Activated T-helper 2 cell treated with anti-CD3 and anti-CD28 coated beads, Interferon-gamma antibody, Interleukin-2, Interleukin-4, amounts not matched to agents 10 μg/mL and 5 μg/mL and 100 μg/mL, durations not matched to agents 14 hours and 24 hours and 36 hours (primary cell): ENCODE results near the gene XCL1. TPM values are rescaled to one million over a fixed set of nuclear protein-coding genes. Genes with fewer than 3 reads are reported as not detected.

Source experiments
- DNase-seq: peaks from one replicate; pipeline ENCODE4 v3.0.0; 2021; ENCODE audit warnings: low spot score
- H3K27ac Mint-ChIP-seq: one replicate; pipeline ENCODE4 v1.8.0; 2021; ENCODE audit warnings: mixed read lengths
- H3K27me3 Mint-ChIP-seq: one replicate; pipeline ENCODE4 v1.8.0; 2021; ENCODE audit warnings: low read depth, mixed read lengths
- H3K36me3 Mint-ChIP-seq: one replicate; pipeline ENCODE4 v1.8.0; 2021; ENCODE audit warnings: low read depth, mixed read lengths
- H3K4me1 Mint-ChIP-seq: one replicate; pipeline ENCODE4 v1.8.0; 2021; ENCODE audit warnings: low read depth, mixed read lengths
- H3K4me3 Mint-ChIP-seq: one replicate; pipeline ENCODE4 v1.8.0; 2021; ENCODE audit warnings: low read depth, mild to moderate bottlenecking, moderate library complexity, mixed read lengths
- H3K9me3 Mint-ChIP-seq: one replicate; pipeline ENCODE4 v1.8.0; 2021; ENCODE audit warnings: mixed read lengths
- intact Hi-C: fragments of 100-400 bp; cut with micrococcal nuclease; formaldehyde crosslinking; loops from one replicate; pipeline ENCODE4 v1.15.1; 2023
- total RNA-seq: library from RNA; stranded (reverse); gene quantifications from 2 replicates; pipeline ENCODE4 v1.2.3, GENCODE V29; 2022

Gene XCL1
- total RNA-seq, 1 donor from 2014 or later: 76.2 TPM

DNA sequence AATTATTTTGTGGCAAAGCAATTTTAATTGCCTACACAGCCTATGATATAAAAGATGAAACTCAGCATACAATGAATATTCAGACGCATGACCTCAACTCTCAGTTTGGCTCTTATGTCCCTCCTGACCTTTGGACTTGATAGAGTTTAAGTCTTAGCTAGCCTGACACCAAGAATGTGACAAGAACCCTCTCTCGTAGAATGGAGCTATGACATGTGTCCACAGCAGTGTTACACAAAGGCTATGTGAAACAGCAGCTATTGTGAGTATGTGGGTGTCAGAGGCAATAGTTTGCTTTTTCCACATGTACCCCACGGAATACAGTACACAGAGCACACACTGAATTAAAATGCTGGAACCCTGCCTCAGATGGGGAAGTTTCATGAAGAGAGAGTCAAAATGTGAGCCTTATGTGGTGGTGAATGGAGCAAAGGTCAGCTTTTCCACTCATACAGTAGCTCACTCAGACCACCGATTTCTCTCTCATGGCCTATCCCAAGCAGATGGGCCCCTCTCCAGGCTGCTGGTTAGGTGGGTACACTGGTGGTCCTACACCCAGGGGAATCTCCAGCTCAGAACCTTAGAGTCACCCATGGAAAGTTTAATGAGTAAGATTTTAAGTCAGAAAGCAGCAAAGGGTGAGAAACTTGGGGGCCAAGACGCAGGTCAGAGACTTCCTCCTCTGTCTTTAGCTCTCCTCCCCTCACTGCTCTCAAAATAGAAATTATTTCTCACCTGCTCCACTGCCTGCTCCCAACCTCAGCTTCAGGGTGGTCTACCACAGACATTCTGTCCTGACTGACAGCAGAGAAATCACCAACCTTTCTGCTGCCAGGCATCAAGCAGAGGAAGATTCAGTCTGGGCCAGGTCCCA lies 22.5 kb upstream of the XCL1 start:
- Mint-ChIP-seq H3K27me3 (no peaks in the 10 kb centered on the region), H3K4me1 (peaks cover 45% of the 10 kb centered on the region), H3K4me3 (no peak overlapping the region), H3K36me3 (peaks cover 3% of the 10 kb centered on the region), H3K9me3 (peaks cover 4% of the 10 kb centered on the region), H3K27ac (peak overlapping the region; percentile 67)
- intact Hi-C loops: loop anchor here (2.0 kb wide), 2 partner anchors 17 to 33 kb away; no protein-coding TSS in a partner anchor
- no peak for DNase-seq

DNA sequence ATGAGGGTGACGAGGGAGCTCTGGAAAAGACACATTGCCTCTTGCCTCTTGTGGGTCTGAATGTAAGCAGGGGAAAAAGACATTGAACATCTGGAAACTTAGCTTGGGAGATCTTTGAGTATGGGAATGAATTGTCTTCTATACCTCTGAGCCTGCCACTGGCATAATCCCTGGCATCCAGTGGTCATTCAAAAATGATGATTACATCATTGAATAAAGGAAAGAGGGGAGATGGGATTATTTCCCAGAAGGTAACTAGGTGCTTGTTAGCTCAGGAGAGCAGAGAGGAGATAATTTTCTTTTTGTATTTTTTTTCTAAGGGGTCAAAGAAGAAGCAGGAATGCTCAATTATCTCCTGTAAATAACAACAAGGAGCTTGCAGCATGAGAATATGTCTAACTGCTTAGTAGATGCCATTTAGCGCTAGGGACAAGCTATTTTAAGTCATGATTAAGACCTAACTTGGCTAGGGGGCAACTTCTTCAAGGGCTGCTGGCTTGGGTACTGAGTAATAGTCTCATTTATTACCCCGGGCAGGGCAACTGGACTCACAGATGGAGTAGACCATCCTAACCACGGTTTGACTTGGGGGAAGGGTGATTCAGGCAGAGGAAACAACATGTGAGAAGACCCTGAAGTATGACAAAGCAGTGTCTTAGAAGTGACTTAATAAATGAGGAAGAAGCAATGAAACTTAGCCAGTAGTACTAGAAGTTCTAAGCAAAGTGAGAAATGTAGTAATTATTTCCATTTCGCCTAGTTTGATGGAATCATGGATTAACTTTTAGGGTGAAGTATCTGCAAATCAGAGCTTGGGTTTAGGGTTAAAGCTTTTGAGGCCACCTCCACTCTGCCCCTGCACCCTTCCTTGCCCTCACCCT lies 21.6 kb upstream of the XCL1 start:
- Mint-ChIP-seq H3K9me3 (peaks cover 3% of the 10 kb centered on the region), H3K4me1 (peaks cover 45% of the 10 kb centered on the region), H3K36me3 (peaks cover 5% of the 10 kb centered on the region), H3K4me3 (no peak overlapping the region), H3K27me3 (no peaks in the 10 kb centered on the region), H3K27ac (peak overlapping the region; percentile 67)
- intact Hi-C loops: loop anchor here (2.0 kb wide), 2 partner anchors 16 to 34 kb away; no protein-coding TSS in a partner anchor
- no peak for DNase-seq

DNA sequence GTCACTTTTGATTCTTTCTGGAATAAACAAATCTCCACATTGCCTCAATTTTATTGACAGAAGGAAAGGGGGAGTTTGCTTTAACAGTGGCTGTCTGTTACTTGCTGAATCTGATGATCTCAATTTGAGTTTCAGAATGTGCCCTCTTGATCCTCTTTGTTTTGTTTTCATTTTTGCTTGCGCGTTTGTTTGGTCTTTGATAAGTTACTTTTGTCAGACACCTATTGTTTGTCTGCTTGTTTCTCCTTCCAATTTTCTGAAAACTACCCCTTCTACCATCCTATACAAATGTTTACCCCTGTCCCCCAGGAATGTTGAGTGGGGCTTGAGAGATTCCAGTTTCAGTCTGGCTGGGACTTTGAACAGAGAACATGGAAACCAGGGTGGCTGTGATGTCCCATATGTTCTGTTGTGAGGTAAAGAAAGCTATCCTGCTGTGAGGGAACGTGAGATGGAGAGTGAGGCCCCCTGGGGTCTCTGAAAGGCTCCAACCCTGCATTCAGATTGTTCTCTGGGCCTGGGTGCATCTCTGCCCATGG lies 20.8 kb upstream of the XCL1 start:
- H3K36me3 Mint-ChIP-seq: peaks cover 12% of the 10 kb centered on the region
- no peak overlapping the region for H3K4me3 Mint-ChIP-seq
- intact Hi-C loops: loop anchor here (2.0 kb wide), 2 partner anchors 15 to 35 kb away; no protein-coding TSS in a partner anchor
- H3K4me1 Mint-ChIP-seq: peaks cover 47% of the 10 kb centered on the region
- DNase-seq: no peak
- peaks cover under 1% of the 10 kb centered on the region for H3K27me3 Mint-ChIP-seq
- peaks cover 8% of the 10 kb centered on the region for H3K9me3 Mint-ChIP-seq
- no peak overlapping the region for H3K27ac Mint-ChIP-seq

DNA sequence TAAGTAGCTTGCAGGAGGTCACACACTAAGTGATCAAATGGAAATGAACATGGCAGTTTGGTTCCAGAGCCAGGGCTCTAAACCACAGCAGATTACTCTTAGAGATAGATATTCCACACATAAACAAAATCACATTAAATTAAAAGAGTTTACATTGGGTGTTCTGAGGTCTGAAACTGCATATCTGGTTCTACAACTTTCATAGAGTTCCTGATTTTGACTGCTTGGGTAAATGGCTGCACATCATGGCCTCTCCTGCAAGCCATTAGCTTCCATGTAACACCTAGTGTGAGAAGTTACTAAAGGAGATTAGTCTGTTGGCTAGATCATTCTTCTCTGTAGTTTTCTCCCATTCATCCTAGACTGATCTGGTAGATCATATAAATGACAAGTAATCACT lies 19.8 kb upstream of the XCL1 start:
- peaks cover 47% of the 10 kb centered on the region for H3K4me1 Mint-ChIP-seq
- H3K9me3 Mint-ChIP-seq: peaks cover 11% of the 10 kb centered on the region
- DNase-seq: no peak
- peaks cover 3% of the 10 kb centered on the region for H3K27me3 Mint-ChIP-seq
- H3K4me3 Mint-ChIP-seq: no peak overlapping the region
- intact Hi-C loops: no loop called here
- peaks cover 13% of the 10 kb centered on the region for H3K36me3 Mint-ChIP-seq
- no peak overlapping the region for H3K27ac Mint-ChIP-seq

DNA sequence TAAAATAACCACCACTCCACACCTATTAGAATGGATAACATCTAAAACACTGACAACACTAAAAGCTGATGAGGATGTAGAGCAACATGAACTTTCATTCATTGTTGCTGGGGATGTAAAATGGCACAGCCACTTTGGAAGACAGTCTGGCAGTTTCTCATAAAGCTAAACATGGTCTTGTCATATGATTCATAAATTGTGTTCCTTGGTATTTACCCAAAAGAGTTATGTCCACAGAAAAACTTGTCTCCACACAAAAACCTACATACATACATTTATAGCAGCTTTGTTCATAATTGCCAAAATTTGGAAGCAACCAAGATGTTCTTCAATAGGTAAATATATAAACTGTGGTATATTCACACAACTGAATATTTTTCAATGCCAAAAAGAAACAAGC lies 16.0 kb upstream of the XCL1 start:
- Mint-ChIP-seq H3K36me3 (peaks cover 12% of the 10 kb centered on the region), H3K4me1 (peaks cover 30% of the 10 kb centered on the region), H3K27me3 (peaks cover 13% of the 10 kb centered on the region), H3K4me3 (no peak overlapping the region), H3K27ac (no peak overlapping the region), H3K9me3 (peaks cover 20% of the 10 kb centered on the region)
- DNase-seq: no peak
- intact Hi-C loops: no loop called here

DNA sequence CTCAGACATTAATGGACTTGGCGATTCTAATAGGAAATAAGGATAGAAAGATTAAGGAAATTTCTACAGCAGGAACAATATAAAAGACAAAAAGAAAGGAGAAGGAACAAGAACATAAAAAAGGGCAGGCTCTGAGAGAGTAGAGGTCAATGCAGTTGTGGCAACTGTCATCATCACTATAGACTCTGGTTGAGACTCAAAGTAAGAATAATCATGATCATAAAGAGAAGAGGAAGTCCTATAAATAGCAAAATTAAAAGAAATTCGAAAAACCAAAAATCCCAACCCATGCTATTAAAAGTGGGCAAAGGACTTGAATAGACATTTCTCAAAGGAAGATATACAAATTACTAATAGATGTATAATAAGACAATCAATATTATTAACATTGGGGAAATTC lies 14.4 kb upstream of the XCL1 start:
- H3K36me3 Mint-ChIP-seq: peaks cover 12% of the 10 kb centered on the region
- H3K4me3 Mint-ChIP-seq: no peak overlapping the region
- peaks cover 20% of the 10 kb centered on the region for H3K9me3 Mint-ChIP-seq
- intact Hi-C loops: no loop called here
- H3K27me3 Mint-ChIP-seq: peaks cover 14% of the 10 kb centered on the region
- H3K27ac Mint-ChIP-seq: no peak overlapping the region
- H3K4me1 Mint-ChIP-seq: peaks cover 14% of the 10 kb centered on the region
- no peak for DNase-seq

DNA sequence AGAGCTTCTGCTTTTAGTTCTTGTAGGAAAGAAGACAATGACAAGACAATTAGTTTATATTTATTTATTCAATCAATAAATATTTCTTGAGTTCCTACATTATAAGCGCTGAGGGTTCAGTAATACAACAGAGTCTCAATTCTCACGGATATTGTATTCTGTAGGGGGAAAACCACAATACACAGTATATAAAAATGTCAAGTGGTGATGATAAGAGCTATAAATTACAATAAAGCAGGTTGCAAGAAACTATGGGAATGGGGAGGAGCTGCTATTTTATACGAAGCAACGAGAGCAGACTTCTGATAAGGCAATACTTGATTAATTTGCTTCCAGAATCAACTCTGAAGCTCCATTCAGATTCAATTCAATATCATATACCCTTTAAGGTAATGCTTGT lies 10.6 kb upstream of the XCL1 start:
- H3K36me3 Mint-ChIP-seq: peaks cover 2% of the 10 kb centered on the region
- intact Hi-C loops: no loop called here
- H3K27me3 Mint-ChIP-seq: peaks cover 19% of the 10 kb centered on the region
- peaks cover 12% of the 10 kb centered on the region for H3K9me3 Mint-ChIP-seq
- no peak overlapping the region for H3K27ac Mint-ChIP-seq
- peaks cover 2% of the 10 kb centered on the region for H3K4me1 Mint-ChIP-seq
- no peak for DNase-seq
- no peak overlapping the region for H3K4me3 Mint-ChIP-seq

DNA sequence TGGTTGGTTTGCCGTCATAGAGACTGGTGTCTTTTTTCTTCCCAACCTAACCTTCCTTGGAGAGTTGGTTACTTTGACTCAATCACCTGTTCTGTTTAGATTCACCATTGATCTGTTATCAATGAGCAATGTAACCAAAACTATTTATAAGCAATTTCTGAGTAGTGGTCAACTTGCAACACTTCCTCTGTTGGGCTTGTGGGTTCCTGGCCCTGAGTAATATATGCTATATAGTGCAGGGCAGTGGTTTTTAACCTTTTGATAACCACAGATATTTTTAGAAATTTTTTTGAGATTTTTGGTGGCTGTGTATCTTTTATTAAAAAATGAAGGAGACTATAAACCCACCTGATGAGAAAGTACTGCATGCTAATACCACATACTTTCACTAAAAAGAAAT lies 9.4 kb upstream of the XCL1 start:
- intact Hi-C loops: no loop called here
- H3K36me3 Mint-ChIP-seq: peaks cover 2% of the 10 kb centered on the region
- DNase-seq: no peak
- H3K9me3 Mint-ChIP-seq: peaks cover 9% of the 10 kb centered on the region
- H3K4me1 Mint-ChIP-seq: peaks cover 4% of the 10 kb centered on the region
- peaks cover 17% of the 10 kb centered on the region for H3K27me3 Mint-ChIP-seq
- no peak overlapping the region for H3K4me3 Mint-ChIP-seq
- no peak overlapping the region for H3K27ac Mint-ChIP-seq

DNA sequence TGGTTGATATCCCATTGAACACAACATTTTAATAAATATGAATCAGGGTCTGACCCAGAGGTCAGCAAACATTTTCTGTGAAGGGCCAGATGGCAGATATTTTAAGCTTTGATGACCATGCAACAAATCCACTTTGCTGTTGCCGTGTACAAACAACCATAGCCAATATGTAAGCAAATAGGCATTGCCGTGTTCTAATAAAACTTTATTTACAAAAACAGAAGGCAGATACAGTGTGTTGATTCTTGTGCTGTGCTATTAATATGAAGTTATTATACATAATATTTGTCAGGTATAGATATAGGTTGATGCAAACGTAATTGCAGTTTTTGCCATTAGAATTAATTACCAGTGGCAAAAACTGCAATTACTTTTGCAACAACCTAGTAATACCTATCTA lies 8.8 kb upstream of the XCL1 start:
- no peak for DNase-seq
- peaks cover 9% of the 10 kb centered on the region for H3K9me3 Mint-ChIP-seq
- no peak overlapping the region for H3K4me3 Mint-ChIP-seq
- peaks cover 2% of the 10 kb centered on the region for H3K36me3 Mint-ChIP-seq
- peaks cover 17% of the 10 kb centered on the region for H3K27me3 Mint-ChIP-seq
- H3K27ac Mint-ChIP-seq: no peak overlapping the region
- peaks cover 9% of the 10 kb centered on the region for H3K4me1 Mint-ChIP-seq
- intact Hi-C loops: no loop called here

DNA sequence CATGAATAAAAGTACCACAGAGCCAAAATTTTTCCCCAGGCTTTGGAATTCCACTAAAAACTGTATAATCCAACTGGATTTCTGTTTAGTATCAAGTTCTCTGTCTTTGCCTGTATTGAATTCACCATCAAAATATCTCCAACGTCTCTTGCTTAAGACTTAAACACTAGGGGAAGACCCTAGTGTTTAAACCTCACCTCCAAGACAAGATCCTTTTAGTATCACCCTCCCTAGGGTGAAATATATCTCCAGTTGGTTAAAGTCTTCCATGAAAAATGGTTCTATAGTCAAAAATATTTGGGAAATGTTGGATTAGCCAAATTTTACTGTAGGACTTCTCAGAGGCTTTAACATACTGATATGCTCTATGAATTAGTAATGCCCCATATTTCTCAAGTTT lies 8.1 kb upstream of the XCL1 start:
- no peak overlapping the region for H3K4me3 Mint-ChIP-seq
- H3K27ac Mint-ChIP-seq: no peak overlapping the region
- no peaks in the 10 kb centered on the region for H3K36me3 Mint-ChIP-seq
- H3K4me1 Mint-ChIP-seq: peaks cover 14% of the 10 kb centered on the region
- H3K27me3 Mint-ChIP-seq: peaks cover 17% of the 10 kb centered on the region
- intact Hi-C loops: no loop called here
- H3K9me3 Mint-ChIP-seq: peaks cover 5% of the 10 kb centered on the region
- DNase-seq: no peak

DNA sequence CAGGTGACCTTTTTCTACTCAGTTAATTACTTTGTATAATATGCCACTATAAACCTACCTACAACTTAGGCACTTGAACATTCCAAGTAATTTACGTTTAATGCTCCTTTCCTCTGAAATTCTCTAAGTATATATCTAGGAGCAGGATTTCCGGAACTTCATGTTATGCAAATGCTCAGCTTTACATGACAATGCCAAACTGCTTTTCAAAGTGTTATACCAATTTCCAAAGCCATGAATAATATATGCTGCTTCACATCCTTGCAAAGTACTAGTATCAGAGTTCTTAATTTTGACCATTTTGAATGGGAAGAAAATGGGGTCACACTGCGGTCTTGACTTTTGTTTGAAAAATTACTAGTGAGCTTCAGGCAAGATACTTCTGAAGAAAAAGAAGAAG lies 5.8 kb upstream of the XCL1 start:
- intact Hi-C loops: loop anchor here (2.0 to 5.0 kb wide), 5 partner anchors 16 to 228 kb away; no protein-coding TSS in a partner anchor
- peaks cover 9% of the 10 kb centered on the region for H3K27me3 Mint-ChIP-seq
- H3K36me3 Mint-ChIP-seq: no peaks in the 10 kb centered on the region
- no peak overlapping the region for H3K27ac Mint-ChIP-seq
- peaks cover 4% of the 10 kb centered on the region for H3K9me3 Mint-ChIP-seq
- peaks cover 29% of the 10 kb centered on the region for H3K4me1 Mint-ChIP-seq
- no peak for DNase-seq
- no peak overlapping the region for H3K4me3 Mint-ChIP-seq

DNA sequence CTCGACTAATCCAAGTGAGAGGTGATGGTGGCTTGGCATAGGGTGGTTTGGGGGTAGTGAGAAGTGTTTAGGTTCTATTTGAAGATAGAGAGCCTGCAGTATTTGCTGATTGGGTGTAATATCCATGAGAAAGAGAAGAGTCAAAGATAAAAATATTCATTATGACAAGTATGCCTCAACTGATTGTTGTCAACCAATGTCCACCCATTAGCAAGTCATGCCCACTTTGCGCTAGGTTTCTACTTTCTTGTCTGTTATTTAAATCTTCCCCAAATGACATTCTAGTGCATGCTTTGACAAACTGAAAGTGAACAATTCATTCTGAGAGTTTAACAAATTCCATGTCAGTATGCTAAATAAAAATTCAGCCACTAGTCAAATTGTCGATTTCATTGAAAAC lies 3.8 kb upstream of the XCL1 start:
- intact Hi-C loops: loop anchor here (1.0 to 5.0 kb wide), 5 partner anchors 60 to 230 kb away; no protein-coding TSS in a partner anchor

More for the DNA sequence above, 3.8 kb upstream of the XCL1 start:
- Mint-ChIP-seq H3K36me3 (peaks cover 7% of the 10 kb centered on the region), H3K27ac (peak overlapping the region; percentile 2), H3K4me3 (no peak overlapping the region), H3K27me3 (peaks cover 9% of the 10 kb centered on the region), H3K9me3 (peaks cover 4% of the 10 kb centered on the region), H3K4me1 (peaks cover 33% of the 10 kb centered on the region)
- no peak for DNase-seq
